Spleen (tissue), 11 donors: ENCODE data around the gene PARD3. TPM values are rescaled to one million over a fixed set of nuclear protein-coding genes. Genes with fewer than 3 reads are reported as not detected.

Experiments used
- DNase-seq: peaks from one replicate; pipeline ENCODE4 v3.0.0-alpha.2; 2020
- H3K27ac ChIP-seq, 8 donors: fragments of 200-600 bp; sonication (generic) in 7 of 8; 1 replicate in 4 of 8; 2 replicates in 4 of 8; pipeline versions ENCODE4 v1.5.0 to v1.8.0; 2016 to 2021; ENCODE audit warnings: inconsistent platforms in 4 of 8, mild to moderate bottlenecking in 4 of 8, moderate library complexity in 1 of 8
- H3K27me3 ChIP-seq, 7 donors: fragments of 200-600 bp; sonication (generic) in 6 of 7; replicated peaks in 1 of 7; 1 replicate in 4 of 7; 2 replicates in 3 of 7; pipeline versions ENCODE4 v1.5.0 to v1.8.0; 2016 to 2021; ENCODE audit warnings: inconsistent platforms in 3 of 7, mild to moderate bottlenecking in 1 of 7
- H3K36me3 ChIP-seq, 6 donors: fragments of 200-600 bp; sonication (generic) in 5 of 6; 1 replicate in 4 of 6; 2 replicates in 2 of 6; pipeline versions ENCODE4 v1.5.0 to v1.8.0; 2016 to 2021; ENCODE audit warnings: inconsistent platforms in 2 of 6
- H3K4me1 ChIP-seq, 6 donors: fragments of 200-600 bp; sonication (generic) in 5 of 6; 1 replicate in 3 of 6; 2 replicates in 3 of 6; pipeline versions ENCODE4 v1.5.0 to v1.8.0; 2016 to 2021; ENCODE audit warnings: inconsistent platforms in 3 of 6
- H3K4me3 ChIP-seq, 8 donors: fragments of 200-600 bp; sonication (generic) in 7 of 8; 1 replicate in 4 of 8; 2 replicates in 4 of 8; pipeline versions ENCODE4 v1.5.0 to v1.8.0; 2016 to 2021; ENCODE audit warnings: inconsistent platforms in 4 of 8, mild to moderate bottlenecking in 4 of 8, moderate library complexity in 2 of 8
- H3K9me3 ChIP-seq, 8 donors: fragments of 200-600 bp; sonication (generic) in 7 of 8; 1 replicate in 4 of 8; 2 replicates in 4 of 8; pipeline versions ENCODE4 v1.5.0 to v1.8.0; 2016 to 2021; ENCODE audit warnings: inconsistent platforms in 4 of 8
- CTCF ChIP-seq, 11 experiments: fragments of 200-600 bp in 7 of 11; fragments of 450-650 bp in 4 of 11; sonication (generic) in 4 of 11; IDR thresholded peaks in 8 of 11; conservative IDR thresholded peaks in 3 of 11; 1 replicate in 7 of 11; 2 replicates in 4 of 11; pipeline versions ENCODE4 v1.4.0 to v1.8.0; 2016 to 2021; ENCODE audit warnings: antibody characterized with exemption in 11 of 11, inconsistent platforms in 4 of 11, mild to moderate bottlenecking in 1 of 11
- POLR2A ChIP-seq, 3 donors: fragments of 450-650 bp; IDR thresholded peaks; one replicate each; pipeline ENCODE4 v1.5.1; 2017; ENCODE audit warnings: antibody characterized with exemption in 3 of 3, mild to moderate bottlenecking in 1 of 3
- POLR2AphosphoS5 ChIP-seq, 3 donors: sonication (generic); formaldehyde crosslinking; IDR thresholded peaks; one replicate each; pipeline ENCODE4 v1.5.1; 2017; ENCODE audit warnings: antibody characterized with exemption in 3 of 3
- WGBS, 5 donors: extraction: QIAGEN DNeasy Blood & Tissue Kit in 3 of 5; methylation state at CpG; one replicate each; pipeline versions ENCODE4 v1.1.5 to v1.1.7; 2013 to 2018; 5-methylcytosine and 5-hydroxymethylcytosine counted together
- intact Hi-C: fragments of 100-400 bp; cut with DNase I; formaldehyde crosslinking; loops from one replicate; pipeline ENCODE4 v1.15.0; 2023; ENCODE audit warnings: low total_unique reads
- polyA plus RNA-seq, 3 donors: library from polyadenylated mRNA; stranded (reverse); fragments of 200-250 nt; gene quantifications; one replicate each; pipeline ENCODE4 v1.2.1, GENCODE V29; 2013
- total RNA-seq, 7 donors: library from RNA; depleted of rRNA in 3 of 7; stranded (reverse); fragments of >200 nt in 3 of 7; fragmentation: NEBNext Ultra II Directional in 4 of 7; extraction: Animal tissue kit (Norgen Biotek cat#: 25700) in 4 of 7; gene quantifications; one replicate each; pipeline versions ENCODE4 v1.1.0 to v1.2.1, GENCODE V29; 2016 to 2021
- donor health status: healthy with polysubstance abuse.
- donor health status: DM: no; HTN: no; CAD: no; lungs with moderate emphysema.
- donor health status: DM: no; HTN: no; CAD: no.
- donor health status: Bipolar disorder and iron deficiency.
- donor health status: healthy.
- donor health status: DM: no; HTN: no; CAD: no.
- donor health status: DM: yes; HTN: yes; CAD: no.

Gene PARD3
- total and polyA plus RNA-seq, 10 donors = 2.8 to 18.9 (median 10.8) TPM

- 60 to 95% (median 89%) methylated on average over 1 of the region's 1 CpG for WGBS, 5 donors
- H3K4me3 ChIP-seq = no peak overlapping the region
- intact Hi-C loops = no loop called here
- DNase-seq = no peak
- no peaks in the 10 kb centered on the region for H3K9me3 ChIP-seq
- no peak for TF ChIP-seq POLR2AphosphoS5 (IDR thresholded peaks at IDR 0.05)
- TF ChIP-seq POLR2A (IDR thresholded peaks at IDR 0.05) = no peak
- H3K4me1 ChIP-seq = peaks cover 0 to 19% (median 6%) of the 10 kb centered on the region in 6 donors
- H3K36me3 ChIP-seq = no peaks in the 10 kb centered on the region
- H3K27me3 ChIP-seq = no peaks in the 10 kb centered on the region
- no peak overlapping the region for H3K27ac ChIP-seq
Observed at GRCh38 chr10:34786464-34786863, 28.6 kb downstream of the PARD3 start.

- WGBS, 5 donors = 55 to 67% (median 63%) methylated on average over 3 of the region's 3 CpGs
- DNase-seq = no peak
- Histone ChIP-seq H3K4me1 (peaks cover 0 to 25% (median 16%) of the 10 kb centered on the region in 6 donors), H3K9me3 (no peaks in the 10 kb centered on the region), H3K27ac (peak overlapping the region in 1 of 8 donors; percentile 56), H3K36me3 (no peaks in the 10 kb centered on the region), H3K27me3 (peaks cover 0 to 5% (median 0%) of the 10 kb centered on the region in 7 donors), H3K4me3 (no peak overlapping the region)
- no peak for TF ChIP-seq POLR2A (IDR thresholded peaks at IDR 0.05)
- TF ChIP-seq CTCF (IDR thresholded peaks at IDR 0.05 in 8 of 11, conservative IDR thresholded peaks at IDR 0.05 in 3 of 11) = no peak
- TF ChIP-seq POLR2AphosphoS5 (IDR thresholded peaks at IDR 0.05) = no peak
- intact Hi-C loops = no loop called here
Observed at GRCh38 chr10:34781711-34782110, 33.4 kb downstream of the PARD3 start.

- intact Hi-C loops = no loop called here
- Histone ChIP-seq H3K9me3 (no peaks in the 10 kb centered on the region), H3K27ac (peak overlapping the region in 6 of 8 donors; percentile 19 to 59 (median 42)), H3K36me3 (no peaks in the 10 kb centered on the region), H3K27me3 (peaks cover 0 to 5% (median 0%) of the 10 kb centered on the region in 7 donors), H3K4me1 (peaks cover 0 to 25% (median 16%) of the 10 kb centered on the region in 6 donors), H3K4me3 (peak overlapping the region in 3 of 8 donors; percentile 1 to 28 (median 9))
- TF ChIP-seq POLR2AphosphoS5 (IDR thresholded peaks at IDR 0.05) (peak in 2 of 3 donors; percentile 28 to 53), POLR2A (IDR thresholded peaks at IDR 0.05) (no peak), CTCF (IDR thresholded peaks at IDR 0.05 in 8 of 11, conservative IDR thresholded peaks at IDR 0.05 in 3 of 11) (no peak)
- DNase-seq = no peak
- 2 to 4% (median 2%) methylated on average over 11 of the region's 11 CpGs for WGBS, 5 donors
Observed at GRCh38 chr10:34780818-34781380, 34.2 kb downstream of the PARD3 start.

- TF ChIP-seq CTCF (IDR thresholded peaks at IDR 0.05 in 8 of 11, conservative IDR thresholded peaks at IDR 0.05 in 3 of 11) (no peak), POLR2AphosphoS5 (IDR thresholded peaks at IDR 0.05) (no peak), POLR2A (IDR thresholded peaks at IDR 0.05) (no peak)
- no peaks in the 10 kb centered on the region for H3K36me3 ChIP-seq
- peaks cover 0 to 25% (median 16%) of the 10 kb centered on the region in 6 donors for H3K4me1 ChIP-seq
- intact Hi-C loops = no loop called here
- no peak for DNase-seq
- H3K9me3 ChIP-seq = no peaks in the 10 kb centered on the region
- no peak overlapping the region for H3K27ac ChIP-seq
- peaks cover 0 to 5% (median 0%) of the 10 kb centered on the region in 7 donors for H3K27me3 ChIP-seq
- WGBS, 5 donors = 78 to 85% (median 84%) methylated on average over 3 of the region's 3 CpGs
- no peak overlapping the region for H3K4me3 ChIP-seq
Observed at GRCh38 chr10:34778237-34778636, 36.9 kb downstream of the PARD3 start.
